ENCODE results near the gene NFATC2. TPM values are rescaled to one million over a fixed set of nuclear protein-coding genes. Genes with fewer than 3 reads are reported as not detected.
A peak's percentile ranks its signal among the peaks of the same experiment; 100 is the strongest.

Gene NFATC2
- total RNA-seq, 3 donors from 2014 or later = 5.9 to 11.9 (median 10.2) TPM

DNA sequence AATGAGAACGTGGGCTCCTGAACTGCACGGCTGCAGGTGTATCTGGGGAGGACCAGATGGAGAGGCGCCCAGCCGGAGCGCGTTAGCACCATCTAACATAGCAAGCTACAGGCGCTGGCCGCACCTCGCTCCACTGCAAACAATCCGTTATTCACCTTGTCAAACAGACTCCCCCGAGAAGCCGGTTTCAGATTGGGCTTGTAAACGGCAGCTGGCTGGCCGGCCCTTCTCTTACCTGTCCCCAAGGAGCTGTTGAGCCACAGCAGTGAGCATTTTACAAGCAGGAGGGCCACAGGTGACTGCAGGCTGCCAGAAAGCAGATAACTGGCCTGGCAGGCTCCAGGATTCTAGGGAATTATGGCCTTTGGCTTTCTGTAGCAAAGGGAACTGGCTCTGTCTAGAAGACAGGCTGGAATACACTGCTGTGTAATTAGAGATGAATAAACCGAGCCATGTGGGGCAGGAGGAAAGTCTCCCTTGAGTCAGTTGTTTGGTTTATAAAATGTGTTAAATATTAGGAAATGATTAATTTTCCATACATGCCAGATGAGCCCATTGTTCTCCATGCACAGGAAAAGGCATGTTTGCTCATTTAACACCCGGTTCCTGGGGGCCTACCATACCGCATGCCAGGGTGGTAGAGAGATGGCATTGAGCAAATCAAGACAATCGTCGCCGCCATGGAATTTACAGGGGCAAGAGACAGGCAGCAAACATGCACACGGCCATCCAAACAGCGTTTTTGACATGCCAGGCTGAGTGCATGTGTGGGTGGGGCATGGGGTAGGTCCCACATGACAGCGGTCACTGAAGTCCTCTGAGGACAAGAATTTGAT is 159.3 kb downstream of the NFATC2 start:
- Histone ChIP-seq H3K4me3 (no peak overlapping the region), H3K27me3 (no peaks in the 10 kb centered on the region), H3K9me3 (no peaks in the 10 kb centered on the region), H3K4me1 (no peaks in the 10 kb centered on the region), H3K27ac (no peak overlapping the region), H3K36me3 (no peaks in the 10 kb centered on the region)
- intact Hi-C loops (cut with DNase I; ENCODE audit: low total_unique reads) = no loop called here
- DNase-seq (ENCODE audit: low spot score in 2 of 2) = no peak
- TF ChIP-seq, protein P1, sequence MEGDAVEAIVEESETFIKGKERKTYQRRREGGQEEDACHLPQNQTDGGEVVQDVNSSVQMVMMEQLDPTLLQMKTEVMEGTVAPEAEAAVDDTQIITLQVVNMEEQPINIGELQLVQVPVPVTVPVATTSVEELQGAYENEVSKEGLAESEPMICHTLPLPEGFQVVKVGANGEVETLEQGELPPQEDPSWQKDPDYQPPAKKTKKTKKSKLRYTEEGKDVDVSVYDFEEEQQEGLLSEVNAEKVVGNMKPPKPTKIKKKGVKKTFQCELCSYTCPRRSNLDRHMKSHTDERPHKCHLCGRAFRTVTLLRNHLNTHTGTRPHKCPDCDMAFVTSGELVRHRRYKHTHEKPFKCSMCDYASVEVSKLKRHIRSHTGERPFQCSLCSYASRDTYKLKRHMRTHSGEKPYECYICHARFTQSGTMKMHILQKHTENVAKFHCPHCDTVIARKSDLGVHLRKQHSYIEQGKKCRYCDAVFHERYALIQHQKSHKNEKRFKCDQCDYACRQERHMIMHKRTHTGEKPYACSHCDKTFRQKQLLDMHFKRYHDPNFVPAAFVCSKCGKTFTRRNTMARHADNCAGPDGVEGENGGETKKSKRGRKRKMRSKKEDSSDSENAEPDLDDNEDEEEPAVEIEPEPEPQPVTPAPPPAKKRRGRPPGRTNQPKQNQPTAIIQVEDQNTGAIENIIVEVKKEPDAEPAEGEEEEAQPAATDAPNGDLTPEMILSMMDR (IDR thresholded peaks at IDR 0.05) = no peak
- TF ChIP-seq POLR2A (IDR thresholded peaks at IDR 0.05) (no peak), POLR2AphosphoS5 (IDR thresholded peaks at IDR 0.05) (no peak)

- Histone ChIP-seq H3K4me1 (no peaks in the 10 kb centered on the region), H3K9me3 (no peaks in the 10 kb centered on the region), H3K36me3 (no peaks in the 10 kb centered on the region), H3K4me3 (no peak overlapping the region), H3K27ac (no peak overlapping the region), H3K27me3 (no peaks in the 10 kb centered on the region)
- TF ChIP-seq, protein P1 (IDR thresholded peaks at IDR 0.05) = no peak
- TF ChIP-seq POLR2AphosphoS5 (IDR thresholded peaks at IDR 0.05) (no peak), POLR2A (IDR thresholded peaks at IDR 0.05) (no peak)
- peak in 1 of 2 donors; percentile 37 for DNase-seq (ENCODE audit: low spot score in 2 of 2)
- intact Hi-C loops (cut with DNase I; ENCODE audit: low total_unique reads) = no loop called here
Observed at GRCh38 chr20:51382111-51382985, 160.2 kb downstream of the NFATC2 start.

DNA sequence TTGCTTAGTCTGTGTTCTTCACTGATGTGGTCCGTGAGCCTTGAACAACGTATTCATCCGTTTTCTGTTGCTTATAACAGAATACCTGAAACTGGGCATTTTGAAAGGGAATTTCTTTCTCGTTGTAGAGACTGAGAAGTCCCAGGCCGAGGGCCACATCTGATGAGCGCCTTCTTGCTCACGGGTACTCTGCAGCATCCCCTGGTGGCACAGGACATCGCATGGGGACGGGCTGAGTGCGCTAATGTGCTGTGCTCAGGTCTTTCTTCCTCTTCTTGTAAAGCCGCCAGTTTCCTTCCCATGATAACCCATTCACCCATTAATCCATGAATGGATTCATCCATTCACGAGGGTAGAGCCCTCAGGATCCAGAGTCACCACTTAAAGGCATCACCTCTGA is 161.0 kb downstream of the NFATC2 start:
- Histone ChIP-seq H3K27ac (no peak overlapping the region), H3K36me3 (no peaks in the 10 kb centered on the region), H3K4me3 (no peak overlapping the region), H3K9me3 (no peaks in the 10 kb centered on the region), H3K27me3 (no peaks in the 10 kb centered on the region), H3K4me1 (no peaks in the 10 kb centered on the region)
- TF ChIP-seq POLR2AphosphoS5 (IDR thresholded peaks at IDR 0.05) (no peak), POLR2A (IDR thresholded peaks at IDR 0.05) (no peak)
- TF ChIP-seq, protein P1 (IDR thresholded peaks at IDR 0.05) = no peak
- intact Hi-C loops (cut with DNase I; ENCODE audit: low total_unique reads) = no loop called here
- DNase-seq (ENCODE audit: low spot score in 2 of 2) = no peak

DNA sequence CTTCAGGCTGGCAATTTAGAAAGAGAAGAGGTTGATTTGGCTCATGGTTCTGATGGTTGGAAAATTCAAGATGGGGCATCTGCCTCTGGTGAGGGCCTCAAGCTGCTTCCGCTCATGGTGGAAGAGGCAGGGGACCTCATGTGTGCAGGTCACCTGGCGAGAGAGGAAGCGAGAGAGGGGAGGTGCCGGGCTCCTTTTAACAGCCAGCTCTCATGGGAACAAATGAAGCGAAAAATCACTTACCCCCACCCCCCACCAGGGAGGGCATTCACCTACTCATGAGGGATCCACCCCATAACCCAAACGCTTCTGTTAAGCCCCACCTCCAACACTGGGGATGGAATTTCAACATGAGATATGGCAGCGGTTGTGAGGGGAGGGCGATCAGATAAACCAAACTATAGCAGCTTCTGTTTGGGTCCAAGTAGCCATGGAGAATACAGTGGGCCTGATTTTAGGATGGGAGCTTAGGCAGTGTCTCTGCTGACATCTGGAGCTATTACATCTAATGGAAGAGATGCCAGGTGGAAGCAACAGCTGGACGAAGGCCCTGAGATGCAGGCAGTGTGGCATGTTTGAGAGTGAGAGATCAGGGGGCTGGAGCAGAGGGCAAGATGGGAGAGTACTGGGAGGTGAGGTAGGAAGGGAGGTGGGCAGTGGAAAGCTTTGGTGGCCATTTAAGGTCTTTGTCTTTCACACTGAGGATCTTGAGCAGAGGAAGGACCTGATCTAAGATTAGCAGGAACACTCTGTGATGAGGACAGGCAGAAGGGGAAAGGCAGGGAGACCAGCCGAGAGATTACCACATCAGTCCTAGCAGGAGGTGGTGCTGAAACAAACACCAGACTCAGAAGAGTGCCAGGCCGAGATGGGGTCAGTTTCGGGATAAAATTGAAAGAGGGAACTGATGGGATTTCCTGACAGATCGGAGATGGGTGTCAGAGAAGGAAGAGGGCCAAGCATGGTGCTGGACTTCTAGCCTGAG is 161.8 kb downstream of the NFATC2 start:
- no peaks in the 10 kb centered on the region for H3K4me1 ChIP-seq
- no peaks in the 10 kb centered on the region for H3K27me3 ChIP-seq
- no peak for DNase-seq (ENCODE audit: low spot score in 2 of 2)
- intact Hi-C loops (cut with DNase I; ENCODE audit: low total_unique reads) = no loop called here
- TF ChIP-seq, protein P1 (IDR thresholded peaks at IDR 0.05) = no peak
- no peak for TF ChIP-seq POLR2A (IDR thresholded peaks at IDR 0.05)
- TF ChIP-seq POLR2AphosphoS5 (IDR thresholded peaks at IDR 0.05) = no peak
- no peak overlapping the region for H3K27ac ChIP-seq
- no peaks in the 10 kb centered on the region for H3K9me3 ChIP-seq
- H3K4me3 ChIP-seq = no peak overlapping the region
- H3K36me3 ChIP-seq = no peaks in the 10 kb centered on the region

All from breast epithelium (tissue), 4 donors.